SK-N-SH treated with all-trans-retinoic acid at 6 μM for 48 hours (cell line): ENCODE data around the gene VSIG4.

Source experiments
- ARNTL ChIP-seq: fragments of 450-650 bp; formaldehyde crosslinking; IDR thresholded peaks from 2 replicates; pipeline ENCODE4 v1.5.0; 2020; ENCODE audit warnings: low read depth, mild to moderate bottlenecking, moderate library complexity, borderline replicate concordance
- OSR1 ChIP-seq: fragments of 250-450 bp; sonication (Bioruptor Pico); IDR thresholded peaks from 2 replicates; pipeline ENCODE4 v1.8.0; 2022; ENCODE audit warnings: moderate library complexity, mild to moderate bottlenecking, inconsistent platforms
- PPARA ChIP-seq: fragments of 250-450 bp; sonication (Bioruptor Pico); IDR thresholded peaks from 2 replicates; pipeline ENCODE4 v1.5.0; 2020; ENCODE audit warnings: mild to moderate bottlenecking, borderline replicate concordance
- ZC3H10 ChIP-seq: fragments of 250-450 bp; sonication (Bioruptor Pico); IDR thresholded peaks from 2 replicates; pipeline ENCODE4 v1.5.1; 2021; ENCODE audit warnings: mild to moderate bottlenecking, moderate library complexity
- ZNF565 ChIP-seq: fragments of 450-650 bp; formaldehyde crosslinking; conservative IDR thresholded peaks from 2 replicates; pipeline ENCODE4 v1.5.0; 2020; ENCODE audit warnings: low read depth, mild to moderate bottlenecking, moderate library complexity
- ZNF70 ChIP-seq: fragments of 450-650 bp; formaldehyde crosslinking; IDR thresholded peaks from 2 replicates; pipeline ENCODE4 v1.5.0; 2020; ENCODE audit warnings: mild to moderate bottlenecking, moderate library complexity
- TF ChIP-seq, protein P1 (sequence below): fragments of 250-450 bp; sonication (Bioruptor Pico); IDR thresholded peaks from 2 replicates; pipeline ENCODE4 v1.5.0; 2020; ENCODE audit warnings: mild to moderate bottlenecking, moderate library complexity
- TF ChIP-seq, protein P2 (sequence below): fragments of 250-450 bp; sonication (Bioruptor Pico); IDR thresholded peaks from 2 replicates; pipeline ENCODE4 v1.8.0; 2020; ENCODE audit warnings: mild to moderate bottlenecking, moderate library complexity, borderline replicate concordance

DNA sequence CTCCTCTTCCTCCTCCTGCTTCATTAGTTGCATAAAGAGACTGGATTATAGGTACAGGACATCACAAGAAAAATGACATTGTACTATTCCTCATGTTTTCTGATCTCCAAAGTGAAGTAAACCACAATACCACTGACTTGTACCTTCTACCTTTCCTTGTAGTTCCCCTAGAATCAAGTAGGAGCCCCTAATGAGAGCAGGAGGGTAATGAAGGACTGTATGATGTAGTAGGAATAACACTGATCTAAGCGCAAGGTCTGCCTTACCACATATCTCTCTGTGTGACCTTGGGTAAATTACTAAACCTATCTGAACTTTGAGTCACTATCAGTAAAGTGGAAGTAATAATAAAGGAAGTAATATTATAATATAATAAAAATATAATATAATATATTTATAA lies 3.6 kb downstream of the VSIG4 start:
- TF ChIP-seq OSR1 (no peak), ZNF565 (CRISPR knock-in tag) (no peak), PPARA (CRISPR knock-in tag) (no peak), ARNTL (CRISPR knock-in tag) (no peak), ZC3H10 (CRISPR knock-in tag) (no peak), ZNF70 (CRISPR knock-in tag) (no peak)
- TF ChIP-seq, protein P1, sequence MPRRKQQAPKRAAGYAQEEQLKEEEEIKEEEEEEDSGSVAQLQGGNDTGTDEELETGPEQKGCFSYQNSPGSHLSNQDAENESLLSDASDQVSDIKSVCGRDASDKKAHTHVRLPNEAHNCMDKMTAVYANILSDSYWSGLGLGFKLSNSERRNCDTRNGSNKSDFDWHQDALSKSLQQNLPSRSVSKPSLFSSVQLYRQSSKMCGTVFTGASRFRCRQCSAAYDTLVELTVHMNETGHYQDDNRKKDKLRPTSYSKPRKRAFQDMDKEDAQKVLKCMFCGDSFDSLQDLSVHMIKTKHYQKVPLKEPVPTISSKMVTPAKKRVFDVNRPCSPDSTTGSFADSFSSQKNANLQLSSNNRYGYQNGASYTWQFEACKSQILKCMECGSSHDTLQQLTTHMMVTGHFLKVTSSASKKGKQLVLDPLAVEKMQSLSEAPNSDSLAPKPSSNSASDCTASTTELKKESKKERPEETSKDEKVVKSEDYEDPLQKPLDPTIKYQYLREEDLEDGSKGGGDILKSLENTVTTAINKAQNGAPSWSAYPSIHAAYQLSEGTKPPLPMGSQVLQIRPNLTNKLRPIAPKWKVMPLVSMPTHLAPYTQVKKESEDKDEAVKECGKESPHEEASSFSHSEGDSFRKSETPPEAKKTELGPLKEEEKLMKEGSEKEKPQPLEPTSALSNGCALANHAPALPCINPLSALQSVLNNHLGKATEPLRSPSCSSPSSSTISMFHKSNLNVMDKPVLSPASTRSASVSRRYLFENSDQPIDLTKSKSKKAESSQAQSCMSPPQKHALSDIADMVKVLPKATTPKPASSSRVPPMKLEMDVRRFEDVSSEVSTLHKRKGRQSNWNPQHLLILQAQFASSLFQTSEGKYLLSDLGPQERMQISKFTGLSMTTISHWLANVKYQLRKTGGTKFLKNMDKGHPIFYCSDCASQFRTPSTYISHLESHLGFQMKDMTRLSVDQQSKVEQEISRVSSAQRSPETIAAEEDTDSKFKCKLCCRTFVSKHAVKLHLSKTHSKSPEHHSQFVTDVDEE (CRISPR knock-in tag) = no peak
- TF ChIP-seq, protein P2, sequence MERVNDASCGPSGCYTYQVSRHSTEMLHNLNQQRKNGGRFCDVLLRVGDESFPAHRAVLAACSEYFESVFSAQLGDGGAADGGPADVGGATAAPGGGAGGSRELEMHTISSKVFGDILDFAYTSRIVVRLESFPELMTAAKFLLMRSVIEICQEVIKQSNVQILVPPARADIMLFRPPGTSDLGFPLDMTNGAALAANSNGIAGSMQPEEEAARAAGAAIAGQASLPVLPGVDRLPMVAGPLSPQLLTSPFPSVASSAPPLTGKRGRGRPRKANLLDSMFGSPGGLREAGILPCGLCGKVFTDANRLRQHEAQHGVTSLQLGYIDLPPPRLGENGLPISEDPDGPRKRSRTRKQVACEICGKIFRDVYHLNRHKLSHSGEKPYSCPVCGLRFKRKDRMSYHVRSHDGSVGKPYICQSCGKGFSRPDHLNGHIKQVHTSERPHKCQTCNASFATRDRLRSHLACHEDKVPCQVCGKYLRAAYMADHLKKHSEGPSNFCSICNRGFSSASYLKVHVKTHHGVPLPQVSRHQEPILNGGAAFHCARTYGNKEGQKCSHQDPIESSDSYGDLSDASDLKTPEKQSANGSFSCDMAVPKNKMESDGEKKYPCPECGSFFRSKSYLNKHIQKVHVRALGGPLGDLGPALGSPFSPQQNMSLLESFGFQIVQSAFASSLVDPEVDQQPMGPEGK = no peak
